SK-N-SH (cell line): ENCODE data around the gene GRM7. TPM values are rescaled to one million over a fixed set of nuclear protein-coding genes. Genes with fewer than 3 reads are reported as not detected.
A peak's percentile ranks its signal among the peaks of the same experiment; 100 is the strongest.

Experiments
- CTCF ChIA-PET: fragments of 300-600, 350-600 bp; formaldehyde crosslinking; extraction: SDS; loops from one replicate; lab custom pipeline; 2021; lab: Yijun Ruan, JAX
- POLR2A ChIA-PET: fragments of 350-600 bp; sonication (Branson Sonifier 250); formaldehyde crosslinking; extraction: SDS; loops from one replicate; lab custom pipeline; 2020; ENCODE audit warnings: antibody characterized with exemption, inconsistent platforms; lab: Yijun Ruan, JAX
- DNase-seq: peaks from one replicate; pipeline ENCODE4 v3.0.0; 2012
- H2AFZ ChIP-seq: fragments of 200-600 bp; sonication (generic); 2 replicates; pipeline ENCODE4 v1.8.1; 2016; ENCODE audit warnings: antibody characterized with exemption, mild to moderate bottlenecking, low read depth
- H3F3A ChIP-seq: fragments of 200-600 bp; sonication (generic); replicated peaks from 2 replicates; pipeline ENCODE3; 2016; ENCODE audit warnings: antibody characterized with exemption, mild to moderate bottlenecking; ENCODE audit not compliant: insufficient read depth
- H3K27ac ChIP-seq, 2 experiments: fragments of 200-500 bp in 1 of 2; fragments of 200-600 bp in 1 of 2; sonication (Bioruptor generic) in 1 of 2; sonication (generic), shearing (Covaris generic) in 1 of 2; 2 replicates each; pipeline versions ENCODE4 v1.5.1 to v1.6.1; 2014 to 2016; ENCODE audit warnings: low read depth in 2 of 2, inconsistent platforms in 1 of 2, low read length in 1 of 2, mild to moderate bottlenecking in 1 of 2, mixed read lengths in 1 of 2
- H3K27me3 ChIP-seq: fragments of 200-600 bp; sonication (generic), shearing (Covaris generic); 2 replicates; pipeline ENCODE4 v1.6.1; 2016; ENCODE audit warnings: mixed run types; ENCODE audit not compliant: insufficient read depth
- H3K36me3 ChIP-seq, 2 experiments: fragments of 200-500 bp in 1 of 2; fragments of 200-600 bp in 1 of 2; sonication (Bioruptor generic) in 1 of 2; sonication (generic) in 1 of 2; replicated peaks in 1 of 2; 2 replicates each; pipeline versions ENCODE3 to v1.5.1; 2014 to 2016; ENCODE audit warnings: low read length in 1 of 2, mild to moderate bottlenecking in 1 of 2; ENCODE audit not compliant: insufficient read depth in 2 of 2, control insufficient read depth in 1 of 2
- H3K4me1 ChIP-seq, 2 experiments: fragments of 200-500 bp in 1 of 2; fragments of 200-600 bp in 1 of 2; sonication (Bioruptor generic) in 1 of 2; sonication (generic), shearing (Covaris generic) in 1 of 2; 2 replicates each; pipeline versions ENCODE4 v1.5.1 to v1.6.1; 2014 to 2016; ENCODE audit warnings: low read depth in 1 of 2, low read length in 1 of 2, mixed run types in 1 of 2; ENCODE audit not compliant: insufficient read depth in 2 of 2, control insufficient read depth in 1 of 2
- H3K4me2 ChIP-seq: fragments of 200-600 bp; sonication (generic), shearing (Covaris generic); 2 replicates; pipeline ENCODE4 v1.6.1; 2017; ENCODE audit warnings: mixed run types
- H3K4me3 ChIP-seq, 2 experiments: fragments of 200-500 bp in 1 of 2; fragments of 200-600 bp in 1 of 2; sonication (Bioruptor generic) in 1 of 2; sonication (generic), shearing (Covaris generic) in 1 of 2; 2 replicates each; pipeline versions ENCODE4 v1.5.1 to v1.8.1; 2014 to 2016; ENCODE audit warnings: low read depth in 2 of 2, inconsistent platforms in 1 of 2, low read length in 1 of 2, mild to moderate bottlenecking in 1 of 2, mixed read lengths in 1 of 2, moderate library complexity in 1 of 2
- H3K79me2 ChIP-seq: fragments of 200-600 bp; sonication (generic); 2 replicates; pipeline ENCODE4 v1.8.1; 2017; ENCODE audit warnings: mild to moderate bottlenecking; ENCODE audit not compliant: insufficient read depth
- H3K9ac ChIP-seq: fragments of 200-600 bp; sonication (generic); 2 replicates; pipeline ENCODE4 v1.6.1; 2017; ENCODE audit warnings: mixed run types
- H3K9me2 ChIP-seq: fragments of 200-600 bp; sonication (generic); 2 replicates; pipeline ENCODE4 v1.6.1; 2017; ENCODE audit warnings: mixed run types
- H3K9me3 ChIP-seq: fragments of 200-600 bp; sonication (generic); 2 replicates; pipeline ENCODE4 v1.6.1; 2017; ENCODE audit warnings: mixed run types, mild to moderate bottlenecking, moderate library complexity
- H4K20me1 ChIP-seq: fragments of 200-600 bp; sonication (generic); 2 replicates; pipeline ENCODE4 v1.6.1; 2017; ENCODE audit warnings: mild to moderate bottlenecking, mixed run types; ENCODE audit not compliant: insufficient read depth
- CHD2 ChIP-seq: fragments of 150-350 bp; IDR thresholded peaks from 2 replicates; pipeline ENCODE4 v1.6.1; 2018; ENCODE audit warnings: low read length; ENCODE audit not compliant: partially characterized antibody
- ELF1 ChIP-seq: IDR thresholded peaks from 2 replicates; pipeline ENCODE4 v1.4.0; 2012
- EP300 ChIP-seq, 2 experiments: IDR thresholded peaks; 2 replicates each; pipeline versions ENCODE4 v1.4.0 to v1.6.1; 2012; ENCODE audit warnings: borderline replicate concordance in 1 of 2, low read depth in 1 of 2, low read length in 1 of 2
- FOXJ3 ChIP-seq: sonication (generic); formaldehyde crosslinking; IDR thresholded peaks from 2 replicates; pipeline ENCODE4 v1.5.1; 2020; ENCODE audit warnings: mild to moderate bottlenecking, missing genetic modification reagents
- GATA2 ChIP-seq: sonication (generic); formaldehyde crosslinking; IDR thresholded peaks from 2 replicates; pipeline ENCODE4 v1.5.0; 2020; ENCODE audit warnings: mild to moderate bottlenecking, missing genetic modification reagents
- IRF3 ChIP-seq: fragments of 150-350 bp; IDR thresholded peaks from 2 replicates; pipeline ENCODE4 v1.6.1; 2016; ENCODE audit warnings: mild to moderate bottlenecking, low read depth, low read length
- MEF2A ChIP-seq: IDR thresholded peaks from 2 replicates; pipeline ENCODE4 v1.4.0; 2012; ENCODE audit warnings: low read depth, borderline replicate concordance
- MXI1 ChIP-seq: IDR thresholded peaks from 2 replicates; pipeline ENCODE4 v1.6.1; 2012; ENCODE audit warnings: mild to moderate bottlenecking, low read depth, low read length, improper control_type of control experiment
- NRF1 ChIP-seq: IDR thresholded peaks from 2 replicates; pipeline ENCODE4 v1.6.1; 2012; ENCODE audit warnings: low read depth, mild to moderate bottlenecking, low read length
- RAD21 ChIP-seq: IDR thresholded peaks from 2 replicates; pipeline ENCODE4 v1.6.1; 2012; ENCODE audit warnings: mild to moderate bottlenecking, low read length
- RCOR1 ChIP-seq: fragments of 150-350 bp; IDR thresholded peaks from 2 replicates; pipeline ENCODE4 v1.6.1; 2017; ENCODE audit warnings: antibody characterized with exemption, low read length
- REST ChIP-seq: IDR thresholded peaks from 2 replicates; pipeline ENCODE4 v1.6.1; 2012; ENCODE audit warnings: mild to moderate bottlenecking, low read depth, low read length, moderate library complexity
- RXRA ChIP-seq: IDR thresholded peaks from 2 replicates; pipeline ENCODE4 v1.4.0; 2012; ENCODE audit warnings: low read depth, mild to moderate bottlenecking, borderline replicate concordance
- SIN3A ChIP-seq: IDR thresholded peaks from 2 replicates; pipeline ENCODE4 v1.6.1; 2012; ENCODE audit warnings: low read depth, mild to moderate bottlenecking, low read length, moderate library complexity, borderline replicate concordance
- SMC3 ChIP-seq: IDR thresholded peaks from 2 replicates; pipeline ENCODE4 v1.6.1; 2012; ENCODE audit warnings: low read depth, low read length, improper control_type of control experiment
- TEAD4 ChIP-seq: IDR thresholded peaks from 2 replicates; pipeline ENCODE4 v1.4.0; 2012; ENCODE audit warnings: mild to moderate bottlenecking, borderline replicate concordance; ENCODE audit not compliant: insufficient read depth
- USF1 ChIP-seq: IDR thresholded peaks from 2 replicates; pipeline ENCODE4 v1.4.0; 2012; ENCODE audit warnings: low read depth, borderline replicate concordance
- WGBS: methylation state at CpG from one replicate; pipeline ENCODE4 v1.1.6; 2017; ENCODE audit warnings: low lambda C conversion rate; 5-methylcytosine and 5-hydroxymethylcytosine counted together
- polyA plus RNA-seq, 3 experiments: library from polyadenylated mRNA; depleted of rRNA; stranded (reverse); fragments of >200 nt; gene quantifications; 2 replicates each; pipeline ENCODE4 v1.2.3, GENCODE V29; 2012
- TF ChIP-seq, protein P1 (sequence below): fragments of 200-600 bp; sonication (generic); IDR thresholded peaks from 2 replicates; pipeline ENCODE4 v1.6.1; 2017; ENCODE audit warnings: antibody characterized with exemption, mild to moderate bottlenecking, moderate library complexity

The GRM7 gene
- 0.03 and 0.29 TPM in 2 replicates for polyA plus RNA-seq (2012; rRNA removed)
- 0.24 and 0.33 TPM in 2 replicates for polyA plus RNA-seq (2012; cell fraction: cytosol; rRNA removed)
- 0.26 and 0.31 TPM in 2 replicates for polyA plus RNA-seq (2012; cell fraction: nucleus; rRNA removed)

DNA sequence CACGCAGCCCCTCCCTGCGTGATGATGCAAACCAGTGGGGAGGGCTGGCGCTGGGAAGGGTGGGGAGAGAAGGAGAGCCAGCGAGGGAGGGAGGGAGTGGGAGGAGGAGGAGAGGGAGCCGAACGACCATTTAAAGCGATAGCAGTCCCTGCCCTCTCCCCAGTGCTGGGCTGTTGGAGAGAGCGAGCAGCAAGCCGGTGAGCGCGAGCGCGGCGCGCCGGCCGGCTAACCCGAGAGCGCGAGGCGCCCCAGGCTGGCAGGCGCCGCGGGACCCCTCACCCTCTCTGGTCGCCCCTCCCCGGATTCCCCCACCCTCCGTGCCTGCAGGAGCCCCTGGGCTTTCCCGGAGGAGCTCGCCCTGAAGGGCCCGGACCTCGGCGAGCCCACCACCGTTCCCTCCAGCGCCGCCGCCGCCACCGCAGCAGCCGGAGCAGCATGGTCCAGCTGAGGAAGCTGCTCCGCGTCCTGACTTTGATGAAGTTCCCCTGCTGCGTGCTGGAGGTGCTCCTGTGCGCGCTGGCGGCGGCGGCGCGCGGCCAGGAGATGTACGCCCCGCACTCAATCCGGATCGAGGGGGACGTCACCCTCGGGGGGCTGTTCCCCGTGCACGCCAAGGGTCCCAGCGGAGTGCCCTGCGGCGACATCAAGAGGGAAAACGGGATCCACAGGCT is at the start of gene GRM7:
Gene GRM7 (plus strand): TSS at position 162 of the 671 bp plus-strand sequence.
- Histone ChIP-seq H2AFZ (no peak within 1 kb of the TSS), H3K4me3 (peak within 1 kb of the TSS in 1 of 2 experiments; percentile 55; a peak in 2 of 4 replicates), H3K4me1 (peaks cover 0 to 21% of the 10 kb centered on the region in 2 experiments; a peak in 2 of 4 replicates), H3K9me2 (no peaks in the 10 kb centered on the region), H4K20me1 (no peaks in the 10 kb centered on the region), H3K27ac (peak within 1 kb of the TSS in 1 of 2 experiments; percentile 51; a peak in 2 of 4 replicates), H3K27me3 (no peaks in the 10 kb centered on the region), H3K9ac (no peak within 1 kb of the TSS), H3K4me2 (no peak within 1 kb of the TSS), H3F3A (no peaks in the 10 kb centered on the region), H3K9me3 (no peaks in the 10 kb centered on the region), H3K79me2 (no peaks in the 10 kb centered on the region), H3K36me3 (no peaks in the 10 kb centered on the region)
- peak; percentile 85 for DNase-seq
- TF ChIP-seq CHD2 (peak; percentile 31), MXI1 (0 out of 2 replicates have a peak, but pooled peaks have one; percentile 15), RXRA (no peak)
- ChIA-PET POLR2A (no interaction called here), CTCF (interaction anchor here (1.5 kb wide), 1 partner anchor 16 kb away, joined by 4 read pairs; no protein-coding TSS in a partner anchor)
- 5% methylated on average over 10 of the region's 62 CpGs for WGBS

GRCh38 chr3:6821411-6821810 is 39.5 kb upstream of the GRM7 start:
- no peak overlapping the region for H3K4me3 ChIP-seq
- no peak overlapping the region for H3K4me2 ChIP-seq
- no peaks in the 10 kb centered on the region for H3F3A ChIP-seq
- no peaks in the 10 kb centered on the region for H3K9me2 ChIP-seq
- no peaks in the 10 kb centered on the region for H4K20me1 ChIP-seq
- 19% methylated on average over 3 of the region's 3 CpGs for WGBS
- DNase-seq = no peak
- H3K27ac ChIP-seq = no peak overlapping the region
- H3K79me2 ChIP-seq = no peaks in the 10 kb centered on the region
- ChIA-PET CTCF (no interaction called here), POLR2A (no interaction called here)
- no peaks in the 10 kb centered on the region for H3K27me3 ChIP-seq
- TF ChIP-seq USF1 (no peak), MEF2A (no peak), RAD21 (no peak), TEAD4 (no peak), MXI1 (no peak), IRF3 (no peak), ELF1 (no peak), EP300 (IDR thresholded peaks at IDR 0.05; ENCODE audit: borderline replicate concordance in 1 of 2, low read depth in 1 of 2, low read length in 1 of 2) (no peak), NRF1 (no peak), RCOR1 (no peak), FOXJ3 (CRISPR knock-in tag) (no peak), REST (no peak), SIN3A (no peak), SMC3 (no peak), GATA2 (CRISPR knock-in tag) (no peak)
- TF ChIP-seq, protein P1, sequence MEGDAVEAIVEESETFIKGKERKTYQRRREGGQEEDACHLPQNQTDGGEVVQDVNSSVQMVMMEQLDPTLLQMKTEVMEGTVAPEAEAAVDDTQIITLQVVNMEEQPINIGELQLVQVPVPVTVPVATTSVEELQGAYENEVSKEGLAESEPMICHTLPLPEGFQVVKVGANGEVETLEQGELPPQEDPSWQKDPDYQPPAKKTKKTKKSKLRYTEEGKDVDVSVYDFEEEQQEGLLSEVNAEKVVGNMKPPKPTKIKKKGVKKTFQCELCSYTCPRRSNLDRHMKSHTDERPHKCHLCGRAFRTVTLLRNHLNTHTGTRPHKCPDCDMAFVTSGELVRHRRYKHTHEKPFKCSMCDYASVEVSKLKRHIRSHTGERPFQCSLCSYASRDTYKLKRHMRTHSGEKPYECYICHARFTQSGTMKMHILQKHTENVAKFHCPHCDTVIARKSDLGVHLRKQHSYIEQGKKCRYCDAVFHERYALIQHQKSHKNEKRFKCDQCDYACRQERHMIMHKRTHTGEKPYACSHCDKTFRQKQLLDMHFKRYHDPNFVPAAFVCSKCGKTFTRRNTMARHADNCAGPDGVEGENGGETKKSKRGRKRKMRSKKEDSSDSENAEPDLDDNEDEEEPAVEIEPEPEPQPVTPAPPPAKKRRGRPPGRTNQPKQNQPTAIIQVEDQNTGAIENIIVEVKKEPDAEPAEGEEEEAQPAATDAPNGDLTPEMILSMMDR = no peak
- no peaks in the 10 kb centered on the region for H3K36me3 ChIP-seq
- H3K4me1 ChIP-seq = no peaks in the 10 kb centered on the region
- no peak overlapping the region for H3K9ac ChIP-seq
- peaks cover 5% of the 10 kb centered on the region; the same call in 1 of the 2 replicates for H3K9me3 ChIP-seq
- no peak overlapping the region for H2AFZ ChIP-seq
